H1 (cell line): ENCODE data around the gene FKBP1A. TPM values are rescaled to one million over a fixed set of nuclear protein-coding genes. Genes with fewer than 3 reads are reported as not detected.
A peak's percentile ranks its signal among the peaks of the same experiment; 100 is the strongest.

Source experiments
- BACH1 ChIP-seq: IDR thresholded peaks from 2 replicates; pipeline ENCODE4 v1.6.1; 2012; ENCODE audit warnings: low read length, improper control_type of control experiment
- BRCA1 ChIP-seq: IDR thresholded peaks from 2 replicates; pipeline ENCODE4 v1.6.1; 2012; ENCODE audit warnings: low read depth, low read length, improper control_type of control experiment
- CHD1 ChIP-seq: IDR thresholded peaks from 2 replicates; pipeline ENCODE4 v1.6.1; 2012; ENCODE audit warnings: low read depth, low read length, improper control_type of control experiment
- EGR1 ChIP-seq: IDR thresholded peaks from 2 replicates; pipeline ENCODE4 v1.6.1; 2011; ENCODE audit warnings: low read depth, low read length, borderline replicate concordance
- EP300 ChIP-seq, 2 experiments: IDR thresholded peaks; 1 replicate in 1 of 2; 2 replicates in 1 of 2; pipeline ENCODE4 v1.6.1; 2011 to 2012; ENCODE audit warnings: low read depth in 2 of 2, low read length in 2 of 2, mild to moderate bottlenecking in 2 of 2, borderline replicate concordance in 1 of 2, inconsistent platforms in 1 of 2, moderate library complexity in 1 of 2
- EZH2 ChIP-seq: fragments of 200-600 bp; sonication (generic); IDR thresholded peaks from 2 replicates; pipeline ENCODE4 v1.7.1; 2012; ENCODE audit warnings: low read depth, mild to moderate bottlenecking, moderate library complexity, low read length, inconsistent platforms; ENCODE audit not compliant: severe bottlenecking
- FOSL1 ChIP-seq: IDR thresholded peaks from 2 replicates; pipeline ENCODE4 v1.6.1; 2011; ENCODE audit warnings: mild to moderate bottlenecking, low read depth, low read length, moderate library complexity; ENCODE audit not compliant: insufficient read depth
- HDAC6 ChIP-seq: IDR thresholded peaks from one replicate; pipeline ENCODE4 v1.7.1; 2012; ENCODE audit warnings: low read depth, mild to moderate bottlenecking, inconsistent platforms, low read length, moderate library complexity
- JUN ChIP-seq: IDR thresholded peaks from 2 replicates; pipeline ENCODE4 v1.6.1; 2011; ENCODE audit warnings: low read depth, mild to moderate bottlenecking, improper control_type of control experiment, low read length
- JUND ChIP-seq: IDR thresholded peaks from 2 replicates; pipeline ENCODE4 v1.6.1; 2011; ENCODE audit warnings: mild to moderate bottlenecking, improper control_type of control experiment, low read length
- KDM4A ChIP-seq: IDR thresholded peaks from one replicate; pipeline ENCODE4 v1.7.1; 2012; ENCODE audit warnings: low read depth, mild to moderate bottlenecking, moderate library complexity, low read length, inconsistent platforms; ENCODE audit not compliant: severe bottlenecking
- KDM5A ChIP-seq: fragments of 200-600 bp; IDR thresholded peaks from 2 replicates; pipeline ENCODE4 v1.7.1; 2012; ENCODE audit warnings: mild to moderate bottlenecking, low read length, inconsistent platforms, mixed read lengths
- NRF1 ChIP-seq: IDR thresholded peaks from 2 replicates; pipeline ENCODE4 v1.6.1; 2011; ENCODE audit warnings: mild to moderate bottlenecking, low read depth, low read length, improper control_type of control experiment
- RNF2 ChIP-seq: fragments of 200-900, 300-1000 bp; sonication (generic); IDR thresholded peaks from 2 replicates; pipeline ENCODE4 v1.7.1; 2016; ENCODE audit warnings: borderline replicate concordance, low read depth, mild to moderate bottlenecking, antibody characterized with exemption, low read length; ENCODE audit not compliant: poor library complexity, severe bottlenecking; ENCODE audit errors: missing control alignments
- SIN3A ChIP-seq, 2 experiments: IDR thresholded peaks in 1 of 2; conservative IDR thresholded peaks in 1 of 2; 2 replicates each; pipeline ENCODE4 v1.6.1; 2011 to 2012; ENCODE audit warnings: low read length in 2 of 2, improper control_type of control experiment in 1 of 2, low read depth in 1 of 2, mild to moderate bottlenecking in 1 of 2
- SIRT6 ChIP-seq: IDR thresholded peaks from one replicate; pipeline ENCODE4 v1.7.1; 2012; ENCODE audit warnings: low read length, inconsistent platforms
- SIX5 ChIP-seq: IDR thresholded peaks from 2 replicates; pipeline ENCODE4 v1.6.1; 2011; ENCODE audit warnings: mild to moderate bottlenecking, low read depth, low read length
- SP1 ChIP-seq: IDR thresholded peaks from 2 replicates; pipeline ENCODE4 v1.6.1; 2011; ENCODE audit warnings: low read depth, low read length
- SP4 ChIP-seq: IDR thresholded peaks from 2 replicates; pipeline ENCODE4 v1.6.1; 2012; ENCODE audit warnings: low read length, inconsistent platforms
- SUZ12 ChIP-seq: fragments of 200-600 bp; sonication (generic); IDR thresholded peaks from 2 replicates; pipeline ENCODE4 v1.6.1; 2012; ENCODE audit warnings: mild to moderate bottlenecking, inconsistent platforms, low read length, moderate library complexity, mixed read lengths
- TAF7 ChIP-seq: optimal IDR thresholded peaks from 2 replicates; pipeline ENCODE3; 2011; ENCODE audit warnings: low read depth, mild to moderate bottlenecking, inconsistent platforms, low read length, moderate library complexity, borderline replicate concordance
- TBP ChIP-seq: IDR thresholded peaks from 2 replicates; pipeline ENCODE4 v1.6.1; 2011; ENCODE audit warnings: low read depth, low read length, improper control_type of control experiment
- ZNF274 ChIP-seq: IDR thresholded peaks from 2 replicates; pipeline ENCODE4 v1.7.0; 2012; ENCODE audit warnings: low read length, borderline replicate concordance; ENCODE audit errors: extremely low read depth
- polyA plus RNA-seq, 7 experiments: library from polyadenylated mRNA; depleted of rRNA in 3 of 7; stranded (reverse) in 5 of 7; unstranded in 2 of 7; fragments of >200 nt in 5 of 7; fragments of 200-250 nt in 2 of 7; gene quantifications; 1 replicate in 5 of 7; 2 replicates in 1 of 7; 4 replicates in 1 of 7; pipeline versions ENCODE4 v1.2.1 to v1.2.3, GENCODE V29; 2011 to 2013; ENCODE audit warnings: missing spikeins in 2 of 7, mixed read lengths in 2 of 7
- total RNA-seq: library from RNA; stranded (reverse); fragmentation: NEBNext Ultra II Directional; extraction: Animal tissue kit (Norgen Biotek cat#: 25700); gene quantifications from 2 replicates; pipeline ENCODE4 v1.2.1, GENCODE V29; 2021
- TF ChIP-seq, protein P1 (sequence below): IDR thresholded peaks from 2 replicates; pipeline ENCODE4 v1.6.1; 2012; ENCODE audit warnings: low read length, inconsistent platforms

FKBP1A gene
- total and polyA plus RNA-seq, 2 of the 8 experiments (the other 6 are each of a cell fraction or from before 2014, with no cell fraction given): 250 to 685 TPM

DNA sequence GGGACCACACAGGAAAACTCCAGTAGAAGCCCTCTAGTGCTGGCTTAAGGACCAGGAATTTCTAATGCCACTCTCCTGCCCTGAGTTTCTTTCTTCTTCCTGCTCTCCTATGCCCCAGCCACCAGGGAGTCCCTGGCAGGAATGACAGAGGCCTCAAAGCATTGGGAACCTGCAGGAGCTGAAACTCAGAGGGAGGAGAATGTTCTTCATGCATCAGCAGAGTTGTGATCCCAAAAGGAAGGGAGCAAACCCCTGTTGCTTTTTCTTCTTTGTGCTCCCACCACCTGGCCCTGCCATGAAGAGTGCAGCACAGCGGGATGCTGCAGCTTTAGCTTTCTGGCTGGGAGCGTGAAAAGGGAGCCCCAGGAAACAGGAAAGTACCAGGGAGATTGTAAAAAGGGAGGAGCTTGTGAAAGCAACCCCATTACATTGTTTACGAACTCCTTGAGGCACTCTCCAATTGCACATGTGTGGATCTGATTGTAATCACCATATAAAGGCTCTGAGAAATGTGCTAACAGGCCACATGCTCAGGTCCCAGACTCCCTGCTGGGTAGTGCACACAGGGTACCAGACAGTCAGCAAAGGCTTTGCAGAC lies 34.7 kb upstream of the FKBP1A start (continued):
- TF ChIP-seq JUND (no peak), JUN (no peak), NRF1 (no peak), BRCA1 (no peak), EGR1 (no peak; the same call in 1 of the 2 replicates), TBP (no peak), HDAC6 (no peak), FOSL1 (no peak), CHD1 (no peak), EP300 (IDR thresholded peaks at IDR 0.05; ENCODE audit: borderline replicate concordance in 1 of 2, low read depth in 2 of 2, low read length in 2 of 2) (peak in 1 of 2 experiments; percentile 80; a peak in 1 of 3 replicates), SP4 (no peak), ZNF274 (no peak), EZH2 (no peak), KDM4A (no peak), SUZ12 (no peak), SIX5 (no peak), BACH1 (no peak), SP1 (no peak; the same call in 1 of the 2 replicates), KDM5A (no peak), SIRT6 (no peak), SIN3A (conservative IDR thresholded peaks at IDR 0.05 in 1 of 2, IDR thresholded peaks at IDR 0.05 in 1 of 2; ENCODE audit: low read depth in 1 of 2, low read length in 2 of 2) (no peak), RNF2 (no peak), TAF7 (peak; percentile 6)
- TF ChIP-seq, protein P1, sequence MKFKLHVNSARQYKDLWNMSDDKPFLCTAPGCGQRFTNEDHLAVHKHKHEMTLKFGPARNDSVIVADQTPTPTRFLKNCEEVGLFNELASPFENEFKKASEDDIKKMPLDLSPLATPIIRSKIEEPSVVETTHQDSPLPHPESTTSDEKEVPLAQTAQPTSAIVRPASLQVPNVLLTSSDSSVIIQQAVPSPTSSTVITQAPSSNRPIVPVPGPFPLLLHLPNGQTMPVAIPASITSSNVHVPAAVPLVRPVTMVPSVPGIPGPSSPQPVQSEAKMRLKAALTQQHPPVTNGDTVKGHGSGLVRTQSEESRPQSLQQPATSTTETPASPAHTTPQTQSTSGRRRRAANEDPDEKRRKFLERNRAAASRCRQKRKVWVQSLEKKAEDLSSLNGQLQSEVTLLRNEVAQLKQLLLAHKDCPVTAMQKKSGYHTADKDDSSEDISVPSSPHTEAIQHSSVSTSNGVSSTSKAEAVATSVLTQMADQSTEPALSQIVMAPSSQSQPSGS: peak; percentile 64; the same call in 1 of the 2 replicates
